CD4-positive, alpha-beta T cell treated with Interleukin-15 for 1 hour (primary cell): Measurements from ENCODE around the gene MGLL.

Experiments used
- DNase-seq: peaks from one replicate; pipeline ENCODE4 v3.0.0-alpha.2; 2020

The MGLL gene

GRCh38 chr3:127834771-127835170, 12.5 kb upstream of the MGLL start:
- no peak for DNase-seq

GRCh38 chr3:127833281-127834032, 11.1 kb upstream of the MGLL start:
- no peak for DNase-seq

DNA sequence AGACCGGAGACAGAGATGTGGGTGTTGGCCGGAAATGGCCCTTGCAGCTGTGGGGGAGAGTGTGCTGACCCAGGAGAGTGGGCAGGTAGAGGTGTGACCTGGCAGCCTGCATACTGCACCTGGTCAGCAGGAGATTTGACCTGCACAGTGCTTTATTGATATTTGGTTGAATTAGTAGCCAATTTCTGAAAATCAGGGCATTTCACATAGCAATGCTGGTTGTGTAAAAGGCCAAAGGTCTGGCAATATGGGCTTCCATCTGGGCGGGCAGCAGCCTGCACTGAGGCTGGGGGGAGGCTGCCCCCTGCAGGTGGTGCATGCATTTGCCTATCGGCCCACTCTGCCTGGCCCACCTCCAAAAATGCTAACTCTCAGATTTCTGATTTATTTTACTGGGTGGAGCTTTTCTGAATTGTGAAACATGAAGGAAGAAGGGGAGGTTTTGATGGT, 9.4 kb upstream of the MGLL start:
- peak; percentile 35 for DNase-seq

DNA sequence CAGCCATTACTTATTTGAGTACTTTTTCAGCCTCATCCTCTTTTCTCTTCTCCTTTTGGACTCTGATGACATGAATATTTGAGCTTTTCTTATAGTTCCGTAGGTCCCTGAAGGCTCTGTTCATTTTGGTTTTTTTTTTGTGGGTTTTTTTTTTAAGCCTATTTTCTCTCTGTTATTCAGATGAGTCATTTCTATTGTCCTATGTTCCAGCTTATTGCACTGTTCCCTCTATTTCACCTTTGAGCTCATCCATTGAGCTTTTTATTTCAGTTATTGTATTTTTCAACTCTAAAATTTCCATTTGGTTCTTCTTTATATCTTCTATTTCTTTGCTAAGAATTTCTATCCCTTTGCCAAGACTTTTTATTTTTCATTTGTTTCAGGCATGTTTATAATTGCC, 7.2 kb upstream of the MGLL start:
- DNase-seq, result no peak

GRCh38 chr3:127827808-127828207, 5.5 kb upstream of the MGLL start:
- no peak for DNase-seq

- DNase-seq, result no peak
These were observed 3.4 kb upstream of the MGLL start for GRCh38 chr3:127825756-127826155.

DNA sequence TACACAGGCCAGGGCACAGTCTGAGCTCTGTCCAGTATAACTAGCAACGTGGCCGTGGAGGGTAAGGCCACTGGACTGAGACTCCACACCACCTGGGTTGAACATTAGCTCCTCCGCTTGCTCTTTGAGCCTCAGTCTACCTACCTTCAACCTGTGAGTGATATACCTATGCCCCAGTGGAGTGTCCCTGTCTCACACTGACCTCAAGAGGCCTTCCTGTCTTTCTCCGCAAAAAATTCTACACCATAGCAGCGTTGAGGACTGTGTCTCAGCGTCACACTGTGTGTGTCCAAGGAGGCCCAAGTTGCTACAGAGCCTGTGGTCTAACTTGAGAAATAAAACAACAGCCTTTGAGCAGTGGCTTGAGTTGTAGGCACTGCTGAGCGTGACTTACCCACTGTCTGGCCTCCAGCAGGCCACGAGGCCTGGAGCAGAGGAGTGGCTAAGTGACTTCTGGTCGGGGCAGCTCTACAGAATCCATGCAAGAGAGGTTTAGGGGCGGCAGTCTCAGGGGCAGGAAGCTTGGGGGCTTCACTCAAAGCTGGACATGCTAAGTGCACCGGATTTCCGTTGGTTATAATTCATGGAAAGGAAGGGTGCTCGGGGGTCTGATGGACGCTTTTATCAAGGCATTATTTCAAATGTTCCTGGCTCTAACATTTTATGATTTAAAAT, 2.0 kb upstream of the MGLL start:
- no peak for DNase-seq

DNA sequence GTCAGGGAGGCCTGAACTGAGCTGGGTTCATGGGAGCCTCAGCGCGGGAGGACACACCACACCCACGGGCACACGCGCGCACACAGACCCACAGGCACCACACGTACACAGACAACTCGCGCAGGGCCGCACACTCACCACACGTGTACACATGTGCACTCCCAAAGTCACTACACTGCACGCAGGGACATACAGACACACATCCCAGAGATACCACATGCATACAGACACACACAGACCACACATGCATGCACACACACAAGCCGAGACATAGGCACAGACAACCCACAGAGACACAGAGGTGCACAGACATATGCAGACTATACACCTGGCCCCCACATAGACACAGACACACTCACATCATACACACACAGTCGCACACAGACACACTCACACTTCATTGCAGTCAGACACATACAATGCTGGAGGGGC, 1.1 kb upstream of the MGLL start:
- DNase-seq, result no peak

DNA sequence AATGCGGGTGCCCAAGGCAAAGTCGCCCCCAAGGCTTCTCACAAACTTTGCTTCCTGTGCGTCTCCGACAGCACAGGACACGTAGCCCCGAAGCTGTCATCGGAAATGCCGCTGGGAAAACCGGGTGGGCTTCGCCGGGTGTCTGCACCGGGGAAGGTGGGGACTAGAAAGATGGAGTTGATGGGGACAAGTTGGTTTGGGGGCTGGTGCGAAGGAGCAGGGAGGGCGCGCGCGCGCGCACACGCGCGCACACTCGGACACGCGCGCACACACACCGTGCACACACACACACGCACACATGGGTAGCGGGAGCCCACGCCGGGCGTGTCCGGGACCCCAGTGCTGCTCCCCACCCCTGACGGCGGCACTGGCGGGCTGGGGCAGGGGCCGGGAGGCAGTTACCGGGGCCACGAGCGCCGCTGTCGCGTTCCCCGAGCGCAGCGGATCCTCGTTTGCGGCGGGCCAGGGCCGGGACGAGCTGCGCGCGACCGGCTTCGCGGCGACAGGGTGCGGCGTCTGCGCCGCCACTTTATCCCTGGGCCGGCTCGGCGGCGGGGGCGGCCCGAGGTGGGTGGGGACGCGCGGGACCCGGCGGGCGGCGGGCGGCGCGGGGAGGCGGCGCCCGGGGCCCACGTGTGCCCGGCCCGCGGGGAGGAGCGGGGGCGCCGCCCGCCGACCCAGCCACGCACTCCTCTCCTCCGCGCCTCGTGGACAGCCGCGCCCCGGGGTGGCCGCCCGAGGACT, 539 bp upstream of the MGLL start:
- DNase-seq, result peak; percentile 44

GRCh38 chr3:127821394-127821793, 921 bp downstream of the MGLL start:
- no peak for DNase-seq

GRCh38 chr3:127820826-127821313, 1.4 kb downstream of the MGLL start:
- no peak for DNase-seq

DNA sequence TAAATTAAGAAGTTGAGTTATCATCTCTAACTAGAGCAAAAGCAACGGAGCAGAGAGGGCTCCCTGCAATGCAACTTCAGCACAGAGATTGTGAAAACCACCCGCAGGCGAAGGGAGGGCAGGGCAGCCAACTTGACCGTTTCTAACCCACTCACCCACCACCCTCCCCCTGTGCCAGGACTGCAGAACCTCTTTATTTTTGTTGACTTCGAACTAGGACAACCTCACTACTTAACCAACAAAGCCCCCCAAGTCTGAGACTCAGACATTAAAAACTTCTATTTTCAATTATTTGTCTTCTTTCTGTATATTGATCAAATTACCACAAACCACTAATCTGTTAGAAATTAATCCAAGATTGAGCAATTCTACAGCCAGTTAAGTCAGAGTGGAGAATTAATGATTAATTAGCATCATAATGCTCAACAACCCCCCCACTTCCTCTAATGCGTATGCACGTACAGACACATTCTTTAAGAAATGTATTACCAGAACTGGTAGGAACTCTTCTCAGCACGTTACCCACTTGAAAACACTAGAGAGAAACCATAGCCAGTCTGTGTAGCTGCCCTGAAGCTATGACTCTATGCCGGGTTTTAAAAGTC, 2.0 kb downstream of the MGLL start:
- no peak for DNase-seq

GRCh38 chr3:127819656-127820055, 2.7 kb downstream of the MGLL start:
- no peak for DNase-seq

GRCh38 chr3:127819086-127819485, 3.2 kb downstream of the MGLL start:
- DNase-seq, result no peak

DNA sequence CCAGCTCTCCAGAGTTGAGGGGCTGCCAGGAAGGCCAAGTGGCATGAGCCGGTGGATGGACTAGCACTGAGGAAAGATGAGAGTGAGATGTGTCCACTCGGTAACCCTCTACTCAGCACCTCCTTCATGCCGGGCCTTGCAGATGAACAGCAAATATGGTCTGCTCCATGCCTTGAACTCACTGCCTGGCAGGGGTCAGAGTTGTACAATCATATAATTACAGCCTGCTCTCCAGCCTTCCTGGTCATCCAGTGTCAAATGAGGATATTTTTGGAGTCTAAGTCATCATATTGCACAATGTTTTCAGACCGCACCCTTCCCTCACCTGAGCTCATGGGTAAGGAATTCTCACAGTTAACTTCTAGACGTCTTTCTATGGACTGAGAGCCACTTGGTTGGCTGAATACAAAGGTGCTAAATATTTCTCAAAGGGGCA, 4.9 kb downstream of the MGLL start:
- no peak for DNase-seq

DNA sequence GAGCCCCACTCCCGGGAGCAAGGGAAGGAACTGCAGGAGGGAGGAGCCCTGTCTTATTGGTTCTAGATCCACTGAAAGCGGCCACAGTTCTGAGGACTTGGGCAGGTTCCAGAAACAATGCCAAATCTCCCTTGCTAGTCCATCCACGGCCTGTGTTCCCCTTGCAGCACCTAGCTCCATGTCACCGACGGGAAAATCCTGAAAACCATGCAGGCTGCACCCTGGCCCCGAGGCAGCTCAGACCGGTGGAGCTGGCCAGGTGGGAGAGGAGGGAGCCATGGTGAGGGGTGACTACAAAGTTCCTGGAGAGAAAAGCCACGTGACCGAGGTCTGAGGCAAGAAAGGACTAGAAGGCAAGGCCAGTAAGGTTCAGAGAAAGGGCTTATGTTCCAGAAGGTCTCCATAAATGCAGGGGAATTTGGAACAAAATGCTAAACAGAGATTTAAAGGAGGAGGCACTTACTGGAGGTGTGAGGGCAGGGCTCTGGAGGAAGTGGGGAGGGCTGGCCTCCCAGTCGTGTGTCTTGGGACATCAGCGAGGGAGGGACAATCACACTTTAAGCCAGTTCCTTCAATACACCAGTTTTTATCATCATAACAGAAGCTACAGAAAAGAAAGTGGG, 5.4 kb downstream of the MGLL start:
- no peak for DNase-seq

GRCh38 chr3:127815641-127816605, 6.4 kb downstream of the MGLL start:
- no peak for DNase-seq

DNA sequence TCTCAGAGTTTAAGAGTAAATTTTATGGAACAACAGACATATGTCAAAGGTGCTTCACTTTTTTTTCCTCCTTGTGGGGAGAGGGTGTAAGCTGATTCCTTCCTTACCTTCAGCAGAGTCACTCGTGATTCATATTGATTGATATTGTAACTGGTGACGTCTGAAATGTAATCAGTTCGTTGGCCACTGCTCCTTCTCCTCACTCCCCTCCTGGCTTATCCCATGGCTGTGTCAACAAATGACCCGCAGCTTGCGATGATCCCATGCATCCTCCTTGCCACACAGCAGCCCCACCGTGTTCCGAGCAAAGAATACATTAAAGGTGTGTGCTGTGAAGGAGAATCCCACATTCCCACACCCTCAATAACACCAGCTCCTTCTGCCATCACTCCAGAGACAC, 7.3 kb downstream of the MGLL start:
- DNase-seq, result no peak

GRCh38 chr3:127814325-127814781, 8.0 kb downstream of the MGLL start:
- no peak for DNase-seq

- no peak for DNase-seq
These were observed 10.2 kb downstream of the MGLL start for GRCh38 chr3:127812151-127812550.

- no peak for DNase-seq
These were observed 10.6 kb downstream of the MGLL start for GRCh38 chr3:127811717-127812116.
